Sigmoid colon (tissue), 4 donors: Measurements from ENCODE around the gene DNAH3.

Source experiments
- CTCF ChIP-seq, 4 experiments: fragments of 450-650 bp in 3 of 4; fragments of 200-600 bp in 1 of 4; IDR thresholded peaks; one replicate each; pipeline ENCODE4 v1.5.1; 2016 to 2019; ENCODE audit warnings: antibody characterized with exemption in 4 of 4, mild to moderate bottlenecking in 3 of 4, moderate library complexity in 2 of 4
- EP300 ChIP-seq, 4 donors: sonication (generic); formaldehyde crosslinking; IDR thresholded peaks; one replicate each; pipeline ENCODE4 v1.6.1; 2017; ENCODE audit warnings: antibody characterized with exemption in 4 of 4
- POLR2A ChIP-seq, 2 donors: fragments of 450-650 bp; IDR thresholded peaks; one replicate each; pipeline ENCODE4 v1.6.1; 2016; ENCODE audit warnings: antibody characterized with exemption in 2 of 2, mild to moderate bottlenecking in 2 of 2, moderate library complexity in 2 of 2
- POLR2AphosphoS5 ChIP-seq, 4 donors: sonication (generic); formaldehyde crosslinking; IDR thresholded peaks; one replicate each; pipeline ENCODE4 v1.6.1; 2017; ENCODE audit warnings: antibody characterized with exemption in 4 of 4

GRCh38 chr16:20925751-20926150 is 224.9 kb downstream of the DNAH3 start:
- no peak for TF ChIP-seq CTCF (IDR thresholded peaks at IDR 0.05)
- no peak for TF ChIP-seq POLR2AphosphoS5 (IDR thresholded peaks at IDR 0.05)
- TF ChIP-seq POLR2A (IDR thresholded peaks at IDR 0.05), result no peak
- TF ChIP-seq EP300 (IDR thresholded peaks at IDR 0.05), result no peak
